ENCODE results near the gene STX8.

STX8 gene

DNA sequence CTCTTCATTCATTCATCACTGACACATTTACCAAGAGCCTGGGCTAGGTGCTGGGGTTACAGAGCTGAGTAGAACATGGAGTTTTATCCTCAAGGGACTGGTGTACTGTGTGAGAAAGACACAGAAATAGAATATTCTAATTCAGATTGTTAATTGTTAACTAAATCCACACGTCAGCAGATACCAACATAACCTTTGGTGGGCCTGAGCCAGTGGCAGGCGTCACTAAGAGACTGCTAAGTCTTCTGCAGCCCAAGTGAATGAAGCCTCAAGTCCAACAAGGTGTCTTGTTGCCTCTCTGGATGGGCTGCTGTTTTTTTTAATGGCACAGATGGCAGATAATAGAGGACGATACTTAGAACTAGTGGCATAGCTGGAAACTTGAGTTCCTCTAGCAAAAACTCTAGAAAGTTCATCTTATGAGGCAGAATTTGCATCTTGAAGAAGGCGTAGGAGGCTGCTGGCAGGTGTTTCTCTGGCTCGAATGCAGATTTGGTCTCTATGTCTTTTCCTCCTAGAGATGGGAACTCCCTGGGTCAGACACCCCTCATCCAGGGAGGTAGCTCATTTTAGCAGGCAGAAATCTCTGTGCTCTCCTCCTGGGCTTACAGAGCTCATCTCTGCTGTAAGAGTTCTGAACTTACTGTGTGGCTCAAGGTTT lies 374.8 kb downstream of the STX8 start:
- DNase-seq: no peak

All from inflammatory macrophage treated with lipopolysaccharide for 4 hours (primary cell).